CD4-positive, alpha-beta T cell treated with Interleukin-10 for 1 hour (primary cell): ENCODE results near the gene CHCHD6.
A peak's percentile ranks its signal among the peaks of the same experiment; 100 is the strongest.

ENCODE experiments used
- DNase-seq: peaks from one replicate; pipeline ENCODE4 v3.0.0-alpha.2; 2020

The CHCHD6 gene

GRCh38 chr3:126983653-126984390, 279.8 kb downstream of the CHCHD6 start:
- DNase-seq = peak; percentile 36

- DNase-seq = no peak
Measured at GRCh38 chr3:126984391-126985131, 280.5 kb downstream of the CHCHD6 start.

- no peak for DNase-seq
Measured at GRCh38 chr3:126985132-126985985, 281.3 kb downstream of the CHCHD6 start.

GRCh38 chr3:126986001-126986400, 282.0 kb downstream of the CHCHD6 start:
- DNase-seq = no peak

GRCh38 chr3:126987129-126987528, 283.1 kb downstream of the CHCHD6 start:
- DNase-seq = no peak

- no peak for DNase-seq
Measured at GRCh38 chr3:126987596-126987995, 283.6 kb downstream of the CHCHD6 start.

GRCh38 chr3:126988451-126989021, 284.5 kb downstream of the CHCHD6 start:
- DNase-seq = no peak

- no peak for DNase-seq
Measured at GRCh38 chr3:126989316-126990023, 285.4 kb downstream of the CHCHD6 start.

- DNase-seq = no peak
Measured at GRCh38 chr3:126990024-126990700, 286.1 kb downstream of the CHCHD6 start.

GRCh38 chr3:126990890-126991289, 286.9 kb downstream of the CHCHD6 start:
- no peak for DNase-seq

- DNase-seq = no peak
Measured at GRCh38 chr3:126991366-126992200, 287.5 kb downstream of the CHCHD6 start.

GRCh38 chr3:126992216-126992615, 288.2 kb downstream of the CHCHD6 start:
- no peak for DNase-seq

- no peak for DNase-seq
Measured at GRCh38 chr3:126992776-126993175, 288.7 kb downstream of the CHCHD6 start.

GRCh38 chr3:126993436-126993835, 289.4 kb downstream of the CHCHD6 start:
- no peak for DNase-seq

GRCh38 chr3:126994661-126995245, 290.7 kb downstream of the CHCHD6 start:
- DNase-seq = no peak

- DNase-seq = no peak
Measured at GRCh38 chr3:126995254-126995780, 291.3 kb downstream of the CHCHD6 start.

- no peak for DNase-seq
Measured at GRCh38 chr3:126995926-126996512, 292.0 kb downstream of the CHCHD6 start.

GRCh38 chr3:126996905-126997304, 292.9 kb downstream of the CHCHD6 start:
- DNase-seq = no peak

- DNase-seq = no peak
Measured at GRCh38 chr3:126997455-126998038, 293.5 kb downstream of the CHCHD6 start.
